NCI-H460 (cell line): ENCODE measurements around the gene COA6. TPM values are rescaled to one million over a fixed set of nuclear protein-coding genes. Genes with fewer than 3 reads are reported as not detected.
A peak's percentile ranks its signal among the peaks of the same experiment; 100 is the strongest.

Experiments
- DNase-seq: peaks from one replicate; pipeline ENCODE4 v3.0.0-alpha.2; 2016; ENCODE audit warnings: low read depth; ENCODE audit errors: extremely low read depth
- total RNA-seq: library from RNA; depleted of rRNA; stranded (reverse); fragments of >200 nt; shearing (Covaris generic); gene quantifications from 2 replicates; pipeline ENCODE4 v1.2.3, GENCODE V29; 2014; rRNA removed

COA6 gene
- total RNA-seq, 1 experiment from 2014 or later, result 406 TPM

DNA sequence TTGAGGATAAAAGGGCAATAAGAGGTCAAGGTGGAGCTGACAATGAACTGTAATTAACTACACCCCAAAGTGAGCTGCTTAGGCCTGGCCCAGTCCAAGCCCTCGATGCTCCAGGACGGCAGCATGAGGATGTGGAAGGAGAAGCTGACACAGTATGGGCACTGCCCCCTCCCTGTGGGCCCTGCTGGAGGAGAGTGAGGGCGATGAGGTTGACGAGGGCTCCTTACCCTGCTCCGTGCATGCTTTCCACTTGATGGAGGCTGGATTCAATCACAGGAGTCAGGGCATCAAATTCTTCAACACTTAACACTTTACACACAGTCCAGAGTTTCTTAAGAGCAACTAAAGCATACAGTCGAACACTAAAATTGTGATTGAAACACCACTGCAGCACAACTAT lies 32.4 kb downstream of the COA6 start:
- DNase-seq, result no peak

DNA sequence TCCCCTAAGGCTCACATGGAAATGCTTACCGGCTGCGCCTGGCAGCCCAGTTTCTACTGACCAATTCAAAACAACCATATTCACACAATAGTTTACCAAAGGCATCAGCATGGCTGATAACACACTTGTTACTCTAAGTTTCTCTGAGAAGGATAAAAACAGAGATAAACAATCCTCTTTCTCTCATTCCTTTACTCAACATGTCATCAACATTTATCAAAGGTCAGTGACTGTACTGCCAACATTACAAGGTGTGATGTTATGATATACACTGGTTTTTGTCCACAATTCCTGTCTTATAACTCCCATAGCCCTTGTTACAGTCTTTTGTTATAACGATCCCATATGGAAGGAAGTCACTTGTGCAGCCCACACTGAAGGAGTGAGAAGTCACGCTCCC lies 33.6 kb downstream of the COA6 start:
- no peak for DNase-seq

- DNase-seq, result no peak
These were observed 35.5 kb downstream of the COA6 start for GRCh38 chr1:234408757-234409156.

GRCh38 chr1:234409328-234409727 lies 36.1 kb downstream of the COA6 start:
- peak; percentile 61 for DNase-seq

DNA sequence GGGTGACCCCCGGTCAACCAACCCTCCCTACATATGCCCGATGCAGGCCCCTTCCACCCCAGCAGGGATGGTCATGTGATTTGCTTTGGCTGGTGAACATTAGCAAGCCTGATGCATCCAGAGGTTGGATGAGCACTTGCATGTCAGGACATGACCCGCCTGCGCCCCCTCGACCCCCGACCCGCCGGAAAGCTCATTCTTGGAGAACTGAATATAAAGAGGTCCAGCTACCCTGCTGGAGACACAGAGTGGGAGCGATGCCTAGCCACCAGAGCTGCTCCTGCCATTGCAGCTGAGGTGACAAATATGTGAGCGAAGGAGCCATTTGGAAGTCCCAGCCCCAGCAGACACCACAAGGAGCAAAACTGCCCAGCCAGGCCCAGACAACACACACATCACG lies 39.6 kb downstream of the COA6 start:
- no peak for DNase-seq

- no peak for DNase-seq
These were observed 40.2 kb downstream of the COA6 start for GRCh38 chr1:234413485-234413884.

- no peak for DNase-seq
These were observed 40.7 kb downstream of the COA6 start for GRCh38 chr1:234413990-234414389.

GRCh38 chr1:234427950-234428646 lies 54.8 kb downstream of the COA6 start:
- DNase-seq, result no peak

GRCh38 chr1:234429434-234429806 lies 56.2 kb downstream of the COA6 start:
- peak; percentile 49 for DNase-seq

- DNase-seq, result no peak
These were observed 57.4 kb downstream of the COA6 start for GRCh38 chr1:234430691-234431090.

DNA sequence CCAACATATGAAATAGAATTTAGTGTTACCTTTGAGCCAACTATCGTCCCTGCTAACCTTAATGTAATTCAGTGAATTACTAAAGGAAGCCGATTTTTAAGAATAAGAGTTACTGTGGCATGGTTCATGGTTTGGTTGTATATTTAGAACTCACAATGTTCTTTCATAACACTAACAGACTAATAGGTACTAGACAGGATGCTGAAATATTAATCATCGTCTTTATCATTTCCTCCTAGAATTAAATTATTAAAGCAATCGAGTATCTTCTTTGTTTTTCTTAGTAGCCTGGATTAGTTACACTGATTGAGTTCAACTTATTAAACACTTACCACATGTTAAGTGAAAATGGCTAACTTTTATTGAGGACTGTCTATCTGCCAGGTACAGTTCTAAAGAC lies 58.0 kb downstream of the COA6 start:
- no peak for DNase-seq

GRCh38 chr1:234433563-234434285 lies 60.5 kb downstream of the COA6 start:
- peak; percentile 75 for DNase-seq

Other genes with a start within 250 kb of the COA6 start
- 105 and 117 TPM in 2 replicates for gene TARBP1, start 105.7 kb downstream of the COA6 start, total RNA-seq
- gene IRF2BP2, start 236.7 kb downstream of the COA6 start, total RNA-seq, result 64.1 and 83.1 TPM in 2 replicates